Measurements from ENCODE around the gene GNAL.

- TF ChIP-seq CTCF (IDR thresholded peaks at IDR 0.05) (no peak), POLR2A (IDR thresholded peaks at IDR 0.05) (no peak)
These were observed 210.0 kb downstream of the GNAL start for GRCh38 chr18:11899063-11899462.

Measured in thyroid gland (tissue), 4 donors.